ENCODE data around the gene GPR161.

Gene GPR161

GRCh38 chr1:168032029-168032428, 104.7 kb downstream of the GPR161 start:
- DNase-seq (ENCODE audit: low read depth in 3 of 3): no peak

- DNase-seq (ENCODE audit: low read depth in 3 of 3): no peak
Measured at GRCh38 chr1:168031627-168032026, 105.1 kb downstream of the GPR161 start.

DNA sequence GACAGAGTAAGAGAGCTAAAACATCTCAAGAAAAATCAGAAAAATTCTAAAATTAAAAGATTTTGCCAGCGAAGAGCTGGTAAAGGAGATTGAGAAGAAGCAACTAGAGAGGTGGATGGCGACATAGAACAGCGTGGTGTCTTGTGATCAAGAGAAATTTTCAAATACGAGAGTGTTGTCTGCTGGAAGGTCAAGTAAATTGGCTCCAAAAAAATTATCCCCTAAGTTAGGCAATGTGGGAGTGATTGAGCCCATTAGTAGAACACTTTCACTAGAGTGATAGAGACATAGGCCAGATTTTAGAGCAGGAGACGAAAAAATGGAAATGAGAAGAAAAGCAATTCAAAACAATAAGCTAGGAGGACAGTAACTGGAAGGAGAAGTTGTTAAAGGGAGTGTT, 105.5 kb downstream of the GPR161 start:
- DNase-seq (ENCODE audit: low read depth in 3 of 3): no peak
